ENCODE measurements around the gene SH3GL2. TPM values are rescaled to one million over a fixed set of nuclear protein-coding genes. Genes with fewer than 3 reads are reported as not detected.

The SH3GL2 gene
- total RNA-seq, 2 donors from 2014 or later: not detected

GRCh38 chr9:17600962-17601593, 22.2 kb downstream of the SH3GL2 start:
- no peak for DNase-seq (ENCODE audit: low spot score)
- intact Hi-C loops (cut with DNase I): no loop called here

DNA sequence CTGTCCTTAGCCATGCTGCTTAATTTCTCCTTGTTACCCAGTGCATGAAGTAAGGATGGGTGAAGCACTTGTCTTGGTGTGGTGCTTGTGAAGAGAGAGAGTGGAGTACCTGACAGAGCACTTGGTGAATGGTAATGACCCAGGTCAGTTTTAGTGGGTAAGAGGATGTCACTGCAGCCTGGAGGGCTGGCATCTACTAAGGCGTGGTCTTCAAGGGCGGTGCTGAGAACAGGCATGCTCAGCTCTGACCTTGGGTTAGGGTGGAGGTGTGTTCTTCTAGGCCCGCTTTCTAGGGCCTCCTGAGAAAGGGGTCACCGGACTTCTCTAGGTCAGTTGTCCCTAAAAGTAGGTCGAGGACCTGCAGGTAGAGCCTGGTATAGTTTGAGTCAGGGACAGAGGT, 25.7 kb downstream of the SH3GL2 start:
- intact Hi-C loops (cut with DNase I): no loop called here
- no peak for DNase-seq (ENCODE audit: low spot score)

GRCh38 chr9:17609312-17610005, 30.6 kb downstream of the SH3GL2 start:
- intact Hi-C loops (cut with DNase I): no loop called here
- no peak for DNase-seq (ENCODE audit: low spot score)

DNA sequence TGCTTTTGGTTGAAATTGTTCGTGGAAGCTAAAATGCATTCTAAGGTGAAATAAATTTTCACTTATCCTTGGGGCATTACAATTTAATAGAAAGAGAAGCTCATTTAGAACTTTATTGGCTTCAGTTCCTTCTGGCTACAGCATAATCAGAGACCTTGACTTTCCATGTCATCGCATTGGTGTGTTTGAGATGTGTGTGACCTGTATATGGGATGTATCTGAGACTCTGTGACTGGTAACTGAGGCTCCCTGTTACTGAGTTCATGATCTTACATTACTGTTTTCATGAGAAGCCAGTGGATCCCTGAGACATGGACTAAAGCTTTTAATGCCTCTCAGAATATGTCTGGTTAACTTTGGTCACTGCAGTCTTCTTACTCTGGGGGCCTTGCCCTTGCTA, 32.5 kb downstream of the SH3GL2 start:
- intact Hi-C loops (cut with DNase I): no loop called here
- DNase-seq (ENCODE audit: low spot score): no peak

GRCh38 chr9:17611917-17612316, 33.1 kb downstream of the SH3GL2 start:
- no peak for DNase-seq (ENCODE audit: low spot score)
- intact Hi-C loops (cut with DNase I): no loop called here

GRCh38 chr9:17613758-17614157, 34.9 kb downstream of the SH3GL2 start:
- DNase-seq (ENCODE audit: low spot score): no peak
- intact Hi-C loops (cut with DNase I): no loop called here

- intact Hi-C loops (cut with DNase I): no loop called here
- no peak for DNase-seq (ENCODE audit: low spot score)
These were observed 35.4 kb downstream of the SH3GL2 start for GRCh38 chr9:17614250-17614649.

DNA sequence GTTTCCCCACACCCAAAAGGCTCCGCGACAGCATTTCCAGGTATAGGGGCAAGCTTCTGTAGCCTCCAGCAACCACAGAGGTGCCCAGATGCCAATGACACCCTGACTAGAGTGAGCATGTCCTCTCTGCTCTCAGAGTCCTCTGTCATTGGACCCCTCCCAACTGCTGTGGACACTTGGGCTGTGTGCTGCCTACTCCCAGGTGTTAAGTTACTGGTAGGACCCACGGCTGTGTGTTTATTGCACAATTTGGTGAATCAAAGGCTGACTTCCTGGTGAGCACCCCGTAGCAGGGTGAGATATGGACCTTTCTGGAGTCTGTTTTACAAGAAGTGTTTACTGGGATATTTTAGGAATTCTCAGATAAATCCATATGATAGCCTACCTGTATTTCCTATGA, 36.0 kb downstream of the SH3GL2 start:
- intact Hi-C loops (cut with DNase I): no loop called here
- DNase-seq (ENCODE audit: low spot score): no peak

DNA sequence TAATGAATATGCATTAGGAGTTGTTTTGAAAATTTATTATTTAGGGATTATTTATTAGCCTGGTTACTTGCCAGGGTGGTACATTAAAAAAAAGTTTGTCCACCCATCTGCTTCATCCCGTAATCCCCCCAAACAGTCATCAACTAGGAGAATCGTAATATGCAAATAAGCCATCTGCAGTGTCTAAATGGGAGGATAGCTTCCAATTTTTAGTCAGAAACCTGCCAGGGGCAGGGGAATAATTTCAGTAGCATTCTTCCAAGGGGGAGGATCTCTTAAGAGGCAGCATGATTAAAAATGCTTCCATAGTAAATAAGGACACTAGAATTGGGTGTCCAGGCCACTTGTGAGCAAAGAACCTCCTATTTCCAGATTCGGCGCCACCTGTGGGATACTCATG, 43.3 kb downstream of the SH3GL2 start:
- intact Hi-C loops (cut with DNase I): no loop called here
- DNase-seq (ENCODE audit: low spot score): no peak

DNA sequence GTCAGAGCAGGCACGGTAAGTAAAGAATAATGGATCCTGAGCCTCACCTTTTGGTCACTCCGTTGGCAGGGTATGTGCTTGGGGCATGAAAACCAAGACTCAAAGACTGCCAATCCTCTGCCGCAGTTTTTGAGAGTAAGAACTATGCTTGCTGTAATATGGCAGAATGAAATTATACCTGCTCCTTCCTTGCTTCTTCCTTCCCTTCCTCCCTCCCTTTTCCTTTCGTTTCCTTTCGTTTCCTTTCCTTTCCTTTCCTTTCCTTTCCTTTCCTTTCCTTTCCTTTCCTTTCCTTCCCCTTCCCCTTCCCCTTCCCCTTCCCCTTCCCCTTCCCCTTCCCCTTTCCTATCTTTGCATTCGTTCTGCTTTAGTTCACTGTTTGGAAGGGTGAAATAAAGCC, 43.9 kb downstream of the SH3GL2 start:
- intact Hi-C loops (cut with DNase I): no loop called here
- DNase-seq (ENCODE audit: low spot score): no peak

DNA sequence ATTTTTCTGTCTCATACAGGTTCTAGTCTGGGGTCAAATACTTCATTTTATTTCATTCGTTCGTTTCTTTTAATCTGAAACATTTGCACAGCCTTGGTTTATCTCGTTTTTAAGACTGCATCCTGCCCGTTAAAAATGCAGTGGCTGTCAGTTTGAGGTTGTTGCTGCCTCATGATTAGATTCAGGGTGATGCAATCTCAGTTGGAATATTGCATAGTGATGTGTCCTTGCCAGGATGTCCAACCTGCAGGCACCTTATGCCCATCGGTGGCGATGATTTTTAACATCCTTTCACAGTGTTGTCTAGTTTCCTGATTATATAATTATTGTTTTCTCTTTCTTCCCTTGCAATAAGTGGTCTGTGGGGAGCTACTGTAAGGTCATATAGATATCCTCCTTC, 45.1 kb downstream of the SH3GL2 start:
- no peak for DNase-seq (ENCODE audit: low spot score)
- intact Hi-C loops (cut with DNase I): no loop called here

DNA sequence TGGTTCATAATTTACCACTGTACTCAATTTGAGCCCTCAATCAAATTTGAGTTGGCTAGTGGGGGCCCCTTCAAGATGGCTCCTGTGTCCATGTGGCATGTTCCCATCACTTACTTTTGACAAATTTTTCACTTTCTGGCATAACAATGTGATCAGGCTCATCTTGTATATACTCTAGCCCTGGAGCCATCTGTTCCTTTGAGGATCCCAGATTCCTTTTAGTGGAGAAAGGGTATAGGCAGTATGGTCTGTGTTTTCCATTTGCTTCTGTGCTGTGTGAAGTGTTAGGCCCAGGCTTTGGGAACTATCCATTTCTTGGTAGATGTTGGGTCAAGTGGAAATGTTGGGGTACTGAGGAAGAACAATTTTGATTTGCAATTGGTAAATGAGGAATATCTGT, 45.7 kb downstream of the SH3GL2 start:
- no peak for DNase-seq (ENCODE audit: low spot score)
- intact Hi-C loops (cut with DNase I): no loop called here

DNA sequence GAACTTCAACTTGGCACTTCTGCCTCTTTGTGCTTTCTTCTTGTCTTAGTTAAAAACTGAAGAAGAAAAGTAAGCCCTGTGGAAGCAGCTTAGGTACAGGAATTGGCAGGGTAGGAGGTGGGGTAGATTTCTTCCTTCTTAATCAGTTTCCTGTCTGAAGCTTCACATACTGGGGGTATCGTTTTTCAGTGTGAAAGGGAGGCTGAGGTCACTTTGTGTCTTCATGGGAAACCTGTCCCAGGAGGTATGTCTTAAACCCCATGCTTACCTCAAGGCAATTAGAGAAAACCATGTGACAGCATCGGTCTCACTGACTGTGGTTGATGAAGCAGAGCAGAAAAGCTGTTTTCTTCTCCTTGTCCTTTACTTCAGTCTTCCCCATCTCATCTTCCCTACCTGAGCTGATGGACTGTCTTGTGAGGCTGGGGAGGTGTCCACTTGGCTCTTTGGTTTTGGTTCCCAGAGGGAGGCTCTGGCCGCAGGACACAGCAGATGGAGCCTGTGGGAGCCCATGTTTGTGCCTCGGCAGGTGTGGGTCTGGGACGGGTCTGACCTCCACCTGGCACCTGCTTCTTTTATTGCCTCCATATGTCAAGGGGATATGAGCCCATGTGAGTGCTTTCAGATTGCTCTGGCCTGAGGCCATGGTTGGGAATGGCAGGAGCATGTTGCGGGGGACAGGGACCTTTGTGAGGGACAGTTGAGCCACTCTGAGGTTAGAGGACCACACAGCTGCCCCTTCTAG, 47.0 kb downstream of the SH3GL2 start:
- intact Hi-C loops (cut with DNase I): no loop called here

GRCh38 chr9:17627641-17628040, 48.8 kb downstream of the SH3GL2 start:
- DNase-seq (ENCODE audit: low spot score): no peak
- intact Hi-C loops (cut with DNase I): no loop called here

More for the DNA sequence above, 47.0 kb downstream of the SH3GL2 start:
- no peak for DNase-seq (ENCODE audit: low spot score)

- DNase-seq (ENCODE audit: low spot score): no peak
- intact Hi-C loops (cut with DNase I): no loop called here
These were observed 49.8 kb downstream of the SH3GL2 start for GRCh38 chr9:17628624-17629023.

GRCh38 chr9:17630531-17630949, 51.7 kb downstream of the SH3GL2 start:
- DNase-seq (ENCODE audit: low spot score): no peak
- intact Hi-C loops (cut with DNase I): no loop called here

GRCh38 chr9:17631396-17631795, 52.5 kb downstream of the SH3GL2 start:
- intact Hi-C loops (cut with DNase I): no loop called here
- DNase-seq (ENCODE audit: low spot score): no peak

DNA sequence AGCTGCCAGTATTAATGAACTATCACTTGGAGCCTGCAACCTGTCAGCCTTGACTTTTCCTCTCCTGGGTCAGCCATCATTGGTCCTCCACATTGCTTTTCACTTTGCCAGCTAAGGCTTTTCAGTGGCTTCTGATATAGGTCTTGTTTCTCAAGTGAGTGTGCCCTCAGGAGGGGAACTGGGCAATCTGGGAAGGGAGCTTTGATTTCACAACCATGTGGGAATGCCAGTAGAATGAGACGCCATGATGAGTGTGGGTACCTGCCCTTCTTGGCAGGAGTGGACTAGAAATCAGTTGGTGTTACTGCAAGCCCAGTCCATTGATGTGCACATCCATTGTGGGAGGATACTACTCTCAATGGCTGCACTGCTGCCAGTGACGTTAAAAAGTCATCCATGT, 54.1 kb downstream of the SH3GL2 start:
- intact Hi-C loops (cut with DNase I): no loop called here
- no peak for DNase-seq (ENCODE audit: low spot score)

DNA sequence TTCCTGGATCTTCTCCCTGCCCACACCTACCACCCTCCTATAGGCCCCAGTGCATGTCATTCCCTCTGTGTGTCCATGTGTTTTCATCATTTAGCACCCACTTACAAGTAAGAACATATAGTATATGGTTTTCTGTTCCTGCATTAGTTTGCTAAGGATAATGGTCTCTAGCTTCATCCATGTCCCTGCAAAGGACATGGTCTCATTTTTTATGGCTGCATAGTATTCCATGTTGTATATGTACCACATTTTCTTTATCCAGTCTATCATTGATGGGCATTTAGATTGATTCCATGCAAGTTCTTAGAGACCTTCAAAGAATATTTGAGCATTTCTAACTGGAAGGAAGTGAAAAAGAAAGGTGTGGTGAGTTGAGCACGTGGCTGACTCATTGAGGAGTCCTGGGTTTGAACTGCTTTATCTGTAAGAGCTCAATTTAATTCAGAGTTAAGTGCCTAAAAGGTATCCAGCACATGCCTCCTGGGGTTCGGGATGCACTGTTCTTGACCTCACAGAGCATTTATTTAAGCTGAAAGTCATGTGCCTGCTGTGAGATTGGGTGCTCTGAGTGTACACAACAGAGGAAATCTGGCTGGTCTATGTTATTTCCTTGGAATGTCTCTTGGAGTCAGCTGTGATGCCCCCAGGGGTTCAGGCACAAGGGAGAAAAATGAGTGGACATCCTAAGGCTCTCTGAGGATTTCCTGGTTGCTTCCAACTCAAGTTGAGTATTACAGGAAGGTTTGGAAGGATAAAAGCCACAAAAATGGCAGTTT, 56.4 kb downstream of the SH3GL2 start:
- DNase-seq (ENCODE audit: low spot score): no peak
- intact Hi-C loops (cut with DNase I): no loop called here

GRCh38 chr9:17636349-17636748, 57.5 kb downstream of the SH3GL2 start:
- no peak for DNase-seq (ENCODE audit: low spot score)
- intact Hi-C loops (cut with DNase I): no loop called here
